Thoracic aorta (tissue), 2 donors: ENCODE measurements around the gene ONECUT2. TPM values are rescaled to one million over a fixed set of nuclear protein-coding genes. Genes with fewer than 3 reads are reported as not detected.

Source experiments
- ATAC-seq: fragments of 150-250 bp; one replicate; pipeline ENCODE4 v1.8.0; 2017; ENCODE audit warnings: low read depth; ENCODE audit not compliant: insufficient number of reproducible peaks, low FRiP score
- DNase-seq: peaks from one replicate; pipeline ENCODE4 v3.0.0-alpha.2; 2020; ENCODE audit warnings: low spot score
- H3K27ac ChIP-seq, 2 donors: fragments of 200-600 bp; sonication (generic); 1 replicate in 1 of 2; 2 replicates in 1 of 2; pipeline ENCODE4 v1.5.1; 2016; ENCODE audit warnings: mild to moderate bottlenecking in 2 of 2, moderate library complexity in 2 of 2
- H3K27me3 ChIP-seq: fragments of 200-600 bp; sonication (generic); replicated peaks from 2 replicates; pipeline ENCODE4 v1.6.0; 2016; ENCODE audit warnings: mild to moderate bottlenecking; ENCODE audit not compliant: insufficient read depth
- H3K36me3 ChIP-seq: fragments of 200-600 bp; sonication (generic); one replicate; pipeline ENCODE4 v1.5.1; 2016
- H3K4me1 ChIP-seq, 2 donors: fragments of 200-600 bp; sonication (generic); 1 replicate in 1 of 2; 2 replicates in 1 of 2; pipeline versions ENCODE4 v1.5.1 to v1.6.0; 2016; ENCODE audit warnings: low read depth in 2 of 2, mild to moderate bottlenecking in 1 of 2; ENCODE audit not compliant: control insufficient read depth in 1 of 2
- H3K4me3 ChIP-seq: fragments of 200-600 bp; sonication (generic); 2 replicates; pipeline ENCODE4 v1.5.1; 2016; ENCODE audit warnings: mild to moderate bottlenecking
- H3K9me3 ChIP-seq: fragments of 200-600 bp; sonication (generic); 2 replicates; pipeline ENCODE4 v1.5.1; 2016
- total RNA-seq, 2 donors: library from RNA; depleted of rRNA; stranded (reverse); fragments of >200 nt; gene quantifications; one replicate each; pipeline versions ENCODE4 v1.1.0 to v1.2.3, GENCODE V29; 2016
- TF ChIP-seq, protein P1 (sequence below): fragments of 200-600 bp; sonication (generic); IDR thresholded peaks from one replicate; pipeline ENCODE4 v1.5.1; 2019; ENCODE audit warnings: antibody characterized with exemption

Gene ONECUT2
- total RNA-seq, 2 donors from 2014 or later: not detected

- Histone ChIP-seq H3K27me3 (no peaks in the 10 kb centered on the region), H3K27ac (no peak overlapping the region), H3K36me3 (no peaks in the 10 kb centered on the region), H3K4me3 (no peak overlapping the region), H3K9me3 (no peaks in the 10 kb centered on the region), H3K4me1 (no peaks in the 10 kb centered on the region)
- DNase-seq (no peak), ATAC-seq (no peak)
- TF ChIP-seq, protein P1, sequence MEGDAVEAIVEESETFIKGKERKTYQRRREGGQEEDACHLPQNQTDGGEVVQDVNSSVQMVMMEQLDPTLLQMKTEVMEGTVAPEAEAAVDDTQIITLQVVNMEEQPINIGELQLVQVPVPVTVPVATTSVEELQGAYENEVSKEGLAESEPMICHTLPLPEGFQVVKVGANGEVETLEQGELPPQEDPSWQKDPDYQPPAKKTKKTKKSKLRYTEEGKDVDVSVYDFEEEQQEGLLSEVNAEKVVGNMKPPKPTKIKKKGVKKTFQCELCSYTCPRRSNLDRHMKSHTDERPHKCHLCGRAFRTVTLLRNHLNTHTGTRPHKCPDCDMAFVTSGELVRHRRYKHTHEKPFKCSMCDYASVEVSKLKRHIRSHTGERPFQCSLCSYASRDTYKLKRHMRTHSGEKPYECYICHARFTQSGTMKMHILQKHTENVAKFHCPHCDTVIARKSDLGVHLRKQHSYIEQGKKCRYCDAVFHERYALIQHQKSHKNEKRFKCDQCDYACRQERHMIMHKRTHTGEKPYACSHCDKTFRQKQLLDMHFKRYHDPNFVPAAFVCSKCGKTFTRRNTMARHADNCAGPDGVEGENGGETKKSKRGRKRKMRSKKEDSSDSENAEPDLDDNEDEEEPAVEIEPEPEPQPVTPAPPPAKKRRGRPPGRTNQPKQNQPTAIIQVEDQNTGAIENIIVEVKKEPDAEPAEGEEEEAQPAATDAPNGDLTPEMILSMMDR: no peak
These were observed 94.0 kb downstream of the ONECUT2 start for GRCh38 chr18:57529151-57529550.

- no peak overlapping the region for H3K27ac ChIP-seq
- ATAC-seq (no peak), DNase-seq (no peak)
- no peaks in the 10 kb centered on the region for H3K36me3 ChIP-seq
- no peaks in the 10 kb centered on the region for H3K4me1 ChIP-seq
- H3K27me3 ChIP-seq: no peaks in the 10 kb centered on the region
- TF ChIP-seq, protein P1: no peak
- H3K9me3 ChIP-seq: no peaks in the 10 kb centered on the region
- H3K4me3 ChIP-seq: no peak overlapping the region
These were observed 98.1 kb downstream of the ONECUT2 start for GRCh38 chr18:57533006-57533867.

DNA sequence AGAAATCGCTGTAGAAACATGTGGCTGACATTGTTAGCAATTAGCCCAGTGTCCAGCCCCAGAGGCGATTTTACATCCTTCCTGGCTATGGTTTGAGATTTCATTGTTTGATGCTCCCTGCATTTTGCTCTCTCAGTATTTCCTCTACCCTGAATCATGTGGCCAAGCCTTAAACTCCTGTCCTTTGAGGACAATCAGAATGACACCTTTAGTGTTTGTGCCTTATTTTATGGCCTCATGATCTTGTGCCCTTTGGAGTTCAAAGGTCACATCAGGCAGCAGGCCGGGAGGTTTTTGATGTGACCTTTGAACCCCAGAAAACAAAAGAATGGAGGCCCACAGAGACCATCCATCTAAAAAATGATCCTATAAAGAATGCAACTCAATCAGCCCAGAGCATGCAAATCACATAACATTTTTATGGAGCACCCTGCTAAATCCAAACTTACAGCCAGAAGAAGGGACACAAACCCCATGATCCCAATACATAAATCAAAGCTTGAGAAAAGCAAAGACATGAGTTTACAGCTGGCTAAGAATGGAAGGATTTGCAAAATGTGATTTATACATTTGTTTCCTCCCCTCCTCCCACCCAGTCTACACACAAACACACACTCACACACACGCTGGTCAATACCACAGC is 98.8 kb downstream of the ONECUT2 start:
- ATAC-seq: no peak

DNA sequence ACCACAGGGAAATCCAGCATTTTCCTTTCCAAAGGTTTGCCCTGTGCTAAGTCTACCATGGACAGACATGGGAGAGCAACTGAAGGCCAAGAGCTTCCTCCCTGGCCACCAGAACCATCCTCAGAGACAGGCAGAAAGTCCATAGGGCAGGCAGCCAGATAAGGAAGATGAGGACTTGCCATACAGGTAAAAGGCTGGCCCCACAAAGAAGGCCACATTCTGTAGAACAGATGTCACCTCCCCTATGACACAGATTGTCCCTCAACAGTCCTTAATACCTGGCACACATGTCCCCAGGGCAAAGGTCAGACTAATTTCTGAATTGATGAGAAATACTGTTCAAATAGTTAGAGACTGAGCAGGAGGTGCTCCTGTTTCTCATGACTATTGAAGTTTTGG is 99.3 kb downstream of the ONECUT2 start:
- no peak overlapping the region for H3K27ac ChIP-seq
- H3K36me3 ChIP-seq: no peaks in the 10 kb centered on the region
- no peaks in the 10 kb centered on the region for H3K9me3 ChIP-seq
- DNase-seq: no peak
- ATAC-seq: no peak
- H3K27me3 ChIP-seq: no peaks in the 10 kb centered on the region
- H3K4me3 ChIP-seq: no peak overlapping the region
- no peaks in the 10 kb centered on the region for H3K4me1 ChIP-seq
- TF ChIP-seq, protein P1: no peak

More for the DNA sequence above, 98.8 kb downstream of the ONECUT2 start:
- H3K27me3 ChIP-seq: no peaks in the 10 kb centered on the region
- no peak overlapping the region for H3K27ac ChIP-seq
- no peak overlapping the region for H3K4me3 ChIP-seq
- no peaks in the 10 kb centered on the region for H3K36me3 ChIP-seq
- H3K9me3 ChIP-seq: no peaks in the 10 kb centered on the region
- TF ChIP-seq, protein P1: no peak
- no peak for DNase-seq
- no peaks in the 10 kb centered on the region for H3K4me1 ChIP-seq

DNA sequence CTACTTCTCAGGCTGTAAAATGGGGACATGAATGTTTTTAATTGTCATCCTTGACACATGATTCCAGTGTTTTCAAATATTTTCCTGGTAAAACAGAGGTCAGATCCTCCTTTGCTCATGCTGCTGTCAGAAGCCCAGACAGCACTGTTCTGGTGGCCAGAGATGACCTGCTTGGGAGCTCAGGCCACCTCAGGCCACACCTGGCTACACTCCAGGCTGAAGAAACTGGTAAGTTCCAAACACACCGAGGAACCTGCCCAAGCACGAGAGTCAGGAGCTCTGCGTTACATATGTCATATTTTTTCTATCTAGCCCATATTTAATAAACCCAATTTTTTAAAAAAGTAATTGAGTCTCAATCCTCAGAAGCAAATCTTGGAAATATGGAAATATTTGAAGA is 103.4 kb downstream of the ONECUT2 start:
- DNase-seq (no peak), ATAC-seq (no peak)
- Histone ChIP-seq H3K4me1 (no peaks in the 10 kb centered on the region), H3K27me3 (no peaks in the 10 kb centered on the region), H3K27ac (no peak overlapping the region), H3K36me3 (no peaks in the 10 kb centered on the region), H3K9me3 (no peaks in the 10 kb centered on the region), H3K4me3 (no peak overlapping the region)
- TF ChIP-seq, protein P1: no peak
